Osteocyte (in vitro differentiated cells): ENCODE measurements around the gene TACO1. TPM values are rescaled to one million over a fixed set of nuclear protein-coding genes. Genes with fewer than 3 reads are reported as not detected.

Experiments used
- DNase-seq: peaks from one replicate; pipeline ENCODE4 v3.0.0; 2021; ENCODE audit warnings: mixed read lengths; ENCODE audit not compliant: unreplicated experiment; ENCODE audit errors: extremely low spot score
- H3K27ac Mint-ChIP-seq: one replicate; pipeline ENCODE4 v1.8.0; 2021; ENCODE audit warnings: mild to moderate bottlenecking, mixed read lengths; ENCODE audit not compliant: unreplicated experiment
- H3K27me3 Mint-ChIP-seq: one replicate; pipeline ENCODE4 v1.8.0; 2021; ENCODE audit warnings: mixed read lengths; ENCODE audit not compliant: unreplicated experiment
- H3K36me3 Mint-ChIP-seq: one replicate; pipeline ENCODE4 v1.8.0; 2021; ENCODE audit warnings: mixed read lengths; ENCODE audit not compliant: unreplicated experiment
- H3K4me1 Mint-ChIP-seq: one replicate; pipeline ENCODE4 v1.8.0; 2021; ENCODE audit warnings: mixed read lengths; ENCODE audit not compliant: unreplicated experiment
- H3K4me3 Mint-ChIP-seq: one replicate; pipeline ENCODE4 v1.8.0; 2021; ENCODE audit warnings: mild to moderate bottlenecking, moderate library complexity, mixed read lengths; ENCODE audit not compliant: unreplicated experiment
- H3K9me3 Mint-ChIP-seq: one replicate; pipeline ENCODE4 v1.8.0; 2021; ENCODE audit warnings: mixed read lengths; ENCODE audit not compliant: unreplicated experiment
- CTCF ChIP-seq: fragments of 200-600 bp; sonication (generic); IDR thresholded peaks from 2 replicates; pipeline ENCODE4 v1.5.0; 2021; ENCODE audit warnings: antibody characterized with exemption, mild to moderate bottlenecking, moderate library complexity
- total RNA-seq: library from RNA; stranded (reverse); gene quantifications from 2 replicates; pipeline ENCODE4 v1.2.1, GENCODE V29; 2021

The TACO1 gene
- total RNA-seq, 1 donor from 2014 or later, result 20.9 TPM

GRCh38 chr17:63635290-63635689 lies 34.6 kb downstream of the TACO1 start:
- no peak for DNase-seq
- peaks cover 2% of the 10 kb centered on the region for H3K4me1 Mint-ChIP-seq
- no peak overlapping the region for H3K4me3 Mint-ChIP-seq
- H3K27ac Mint-ChIP-seq, result no peak overlapping the region
- no peak for TF ChIP-seq CTCF
- H3K9me3 Mint-ChIP-seq, result no peaks in the 10 kb centered on the region
- peaks cover 25% of the 10 kb centered on the region for H3K36me3 Mint-ChIP-seq
- no peaks in the 10 kb centered on the region for H3K27me3 Mint-ChIP-seq

- no peak for TF ChIP-seq CTCF
- no peak for DNase-seq
- H3K9me3 Mint-ChIP-seq, result no peaks in the 10 kb centered on the region
- H3K4me3 Mint-ChIP-seq, result no peak overlapping the region
- H3K36me3 Mint-ChIP-seq, result peaks cover 25% of the 10 kb centered on the region
- no peaks in the 10 kb centered on the region for H3K27me3 Mint-ChIP-seq
- peaks cover 2% of the 10 kb centered on the region for H3K4me1 Mint-ChIP-seq
- H3K27ac Mint-ChIP-seq, result no peak overlapping the region
Observed at GRCh38 chr17:63635787-63636186, 35.1 kb downstream of the TACO1 start.

GRCh38 chr17:63639125-63639524 lies 38.4 kb downstream of the TACO1 start:
- Mint-ChIP-seq H3K36me3 (peaks cover 27% of the 10 kb centered on the region), H3K27ac (no peak overlapping the region), H3K4me1 (peaks cover under 1% of the 10 kb centered on the region), H3K27me3 (no peaks in the 10 kb centered on the region), H3K4me3 (no peak overlapping the region), H3K9me3 (no peaks in the 10 kb centered on the region)
- no peak for TF ChIP-seq CTCF
- no peak for DNase-seq

GRCh38 chr17:63640038-63640437 lies 39.3 kb downstream of the TACO1 start:
- no peak for DNase-seq
- no peak overlapping the region for H3K4me3 Mint-ChIP-seq
- TF ChIP-seq CTCF, result no peak
- no peaks in the 10 kb centered on the region for H3K4me1 Mint-ChIP-seq
- H3K9me3 Mint-ChIP-seq, result no peaks in the 10 kb centered on the region
- H3K27ac Mint-ChIP-seq, result no peak overlapping the region
- H3K27me3 Mint-ChIP-seq, result no peaks in the 10 kb centered on the region
- peaks cover 31% of the 10 kb centered on the region for H3K36me3 Mint-ChIP-seq

- TF ChIP-seq CTCF, result no peak
- no peak overlapping the region for H3K4me3 Mint-ChIP-seq
- H3K9me3 Mint-ChIP-seq, result no peaks in the 10 kb centered on the region
- peaks cover 26% of the 10 kb centered on the region for H3K36me3 Mint-ChIP-seq
- no peak for DNase-seq
- H3K27me3 Mint-ChIP-seq, result no peaks in the 10 kb centered on the region
- H3K27ac Mint-ChIP-seq, result no peak overlapping the region
- H3K4me1 Mint-ChIP-seq, result no peaks in the 10 kb centered on the region
Observed at GRCh38 chr17:63641692-63642448, 41.2 kb downstream of the TACO1 start.
